ENCODE measurements around the gene RASD1.
"Not testable (repeated sequence)": the region's sequence is repeated elsewhere in the genome, so short reads cannot be mapped to it uniquely, and the experiment has no call there.

RASD1 gene

DNA sequence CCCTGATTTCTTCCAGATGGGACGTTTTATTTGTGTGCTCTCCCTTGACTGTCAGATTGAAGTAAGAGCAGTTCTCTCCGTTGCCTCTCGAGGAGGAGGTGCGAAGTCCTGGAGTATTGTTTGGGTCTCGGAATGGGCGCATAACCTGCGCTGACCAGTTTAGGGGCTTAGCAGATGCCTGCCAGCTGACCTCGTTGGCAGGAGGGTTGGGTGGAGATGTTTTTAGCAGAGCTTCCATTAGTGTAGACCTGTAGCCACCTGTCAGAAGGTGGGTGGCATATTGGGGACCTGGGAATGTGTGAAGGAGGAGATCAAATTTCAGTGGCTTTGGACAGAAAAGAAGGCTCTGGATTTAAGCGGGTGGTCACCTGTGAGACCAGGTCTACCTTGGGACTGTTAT lies 3.6 kb downstream of the RASD1 start:
- in situ Hi-C loops (cut with HindIII; ENCODE audit: low sequenced_read_pairs), result no loop called here
- no peak overlapping the region for H3K4me3 ChIP-seq (ENCODE audit: low read depth, low read length)
- DNase-seq (ENCODE audit: low read depth), result no peak
- TF ChIP-seq, protein P1, sequence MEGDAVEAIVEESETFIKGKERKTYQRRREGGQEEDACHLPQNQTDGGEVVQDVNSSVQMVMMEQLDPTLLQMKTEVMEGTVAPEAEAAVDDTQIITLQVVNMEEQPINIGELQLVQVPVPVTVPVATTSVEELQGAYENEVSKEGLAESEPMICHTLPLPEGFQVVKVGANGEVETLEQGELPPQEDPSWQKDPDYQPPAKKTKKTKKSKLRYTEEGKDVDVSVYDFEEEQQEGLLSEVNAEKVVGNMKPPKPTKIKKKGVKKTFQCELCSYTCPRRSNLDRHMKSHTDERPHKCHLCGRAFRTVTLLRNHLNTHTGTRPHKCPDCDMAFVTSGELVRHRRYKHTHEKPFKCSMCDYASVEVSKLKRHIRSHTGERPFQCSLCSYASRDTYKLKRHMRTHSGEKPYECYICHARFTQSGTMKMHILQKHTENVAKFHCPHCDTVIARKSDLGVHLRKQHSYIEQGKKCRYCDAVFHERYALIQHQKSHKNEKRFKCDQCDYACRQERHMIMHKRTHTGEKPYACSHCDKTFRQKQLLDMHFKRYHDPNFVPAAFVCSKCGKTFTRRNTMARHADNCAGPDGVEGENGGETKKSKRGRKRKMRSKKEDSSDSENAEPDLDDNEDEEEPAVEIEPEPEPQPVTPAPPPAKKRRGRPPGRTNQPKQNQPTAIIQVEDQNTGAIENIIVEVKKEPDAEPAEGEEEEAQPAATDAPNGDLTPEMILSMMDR (IDR thresholded peaks at IDR 0.05; ENCODE audit: low read depth, low read length, missing control alignments), result no peak

GRCh38 chr17:17492085-17492484 lies 4.1 kb downstream of the RASD1 start:
- DNase-seq (ENCODE audit: low read depth), result no peak
- TF ChIP-seq, protein P1 (IDR thresholded peaks at IDR 0.05; ENCODE audit: low read depth, low read length, missing control alignments), result no peak
- in situ Hi-C loops (cut with HindIII; ENCODE audit: low sequenced_read_pairs), result no loop called here
- no peak overlapping the region for H3K4me3 ChIP-seq (ENCODE audit: low read depth, low read length)

GRCh38 chr17:17491546-17491988 lies 4.6 kb downstream of the RASD1 start:
- DNase-seq (ENCODE audit: low read depth), result no peak
- in situ Hi-C loops (cut with HindIII; ENCODE audit: low sequenced_read_pairs), result no loop called here
- TF ChIP-seq, protein P1 (IDR thresholded peaks at IDR 0.05; ENCODE audit: low read depth, low read length, missing control alignments), result no peak
- no peak overlapping the region for H3K4me3 ChIP-seq (ENCODE audit: low read depth, low read length)

GRCh38 chr17:17491031-17491471 lies 5.1 kb downstream of the RASD1 start:
- in situ Hi-C loops (cut with HindIII; ENCODE audit: low sequenced_read_pairs), result no loop called here
- TF ChIP-seq, protein P1 (IDR thresholded peaks at IDR 0.05; ENCODE audit: low read depth, low read length, missing control alignments), result no peak
- H3K4me3 ChIP-seq (ENCODE audit: low read depth, low read length), result no peak overlapping the region
- DNase-seq (ENCODE audit: low read depth), result no peak

GRCh38 chr17:17487998-17488397 lies 8.2 kb downstream of the RASD1 start:
- no peak for DNase-seq (ENCODE audit: low read depth)
- in situ Hi-C loops (cut with HindIII; ENCODE audit: low sequenced_read_pairs), result no loop called here
- H3K4me3 ChIP-seq (ENCODE audit: low read depth, low read length), result no peak overlapping the region
- TF ChIP-seq, protein P1 (IDR thresholded peaks at IDR 0.05; ENCODE audit: low read depth, low read length, missing control alignments), result no peak

DNA sequence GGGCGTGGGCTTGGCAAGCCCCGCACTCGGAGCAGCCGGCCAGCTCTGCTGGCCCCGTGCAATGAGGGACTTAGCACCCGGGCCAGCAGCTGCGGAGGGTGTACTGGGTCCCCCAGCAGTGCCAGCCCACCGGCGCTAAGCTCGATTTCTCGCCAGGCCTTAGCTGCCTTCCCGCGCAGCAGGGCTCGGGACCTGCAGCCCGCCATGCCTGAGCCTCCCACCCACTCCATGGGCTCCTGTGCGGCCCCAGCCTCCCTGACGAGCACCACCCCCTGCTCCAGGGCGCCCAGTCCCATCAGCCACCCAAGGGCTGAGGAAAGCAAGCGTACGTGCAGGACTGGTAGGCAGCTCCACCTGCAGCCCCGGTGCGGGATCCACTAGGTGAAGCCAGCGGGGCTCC lies 9.8 kb downstream of the RASD1 start:
- in situ Hi-C loops (cut with HindIII; ENCODE audit: low sequenced_read_pairs), result not testable (repeated sequence)

GRCh38 chr17:17485420-17485819 lies 10.8 kb downstream of the RASD1 start:
- H3K4me3 ChIP-seq (ENCODE audit: low read depth, low read length), result no peak overlapping the region
- in situ Hi-C loops (cut with HindIII; ENCODE audit: low sequenced_read_pairs), result no loop called here
- TF ChIP-seq, protein P1 (IDR thresholded peaks at IDR 0.05; ENCODE audit: low read depth, low read length, missing control alignments), result no peak
- no peak for DNase-seq (ENCODE audit: low read depth)

More for the DNA sequence above, 9.8 kb downstream of the RASD1 start:
- not testable (repeated sequence) for DNase-seq (ENCODE audit: low read depth); H3K4me3 ChIP-seq (ENCODE audit: low read depth, low read length)

All from astrocyte of the cerebellum (primary cell).